Fibroblast of skin of left quadriceps (primary cell): ENCODE measurements around the gene DYRK2.

Experiments
- DNase-seq, 2 experiments: peaks; one replicate each; pipeline ENCODE4 v3.0.0-alpha.2; 2013; ENCODE audit warnings: low read depth in 2 of 2

DYRK2 gene

DNA sequence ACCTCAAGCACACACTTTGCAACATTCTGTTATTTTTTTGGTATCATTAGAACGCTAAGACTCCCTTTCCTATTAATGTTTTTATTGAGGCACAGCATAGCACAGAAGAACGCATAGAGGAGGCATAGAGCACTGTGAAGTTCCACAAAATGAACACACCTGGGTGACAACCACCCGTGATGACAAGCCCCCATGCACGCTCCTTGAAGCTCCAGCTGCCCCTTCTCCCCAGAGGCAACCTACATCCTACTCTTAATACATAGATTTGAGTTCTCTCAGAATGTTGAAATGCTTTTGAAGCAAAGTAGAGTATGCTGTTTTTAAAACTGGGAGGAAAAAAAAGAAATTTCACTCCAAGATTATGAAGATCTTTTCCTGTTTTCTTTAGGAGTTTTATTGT is 55.5 kb downstream of the DYRK2 start:
- no peak for DNase-seq

DNA sequence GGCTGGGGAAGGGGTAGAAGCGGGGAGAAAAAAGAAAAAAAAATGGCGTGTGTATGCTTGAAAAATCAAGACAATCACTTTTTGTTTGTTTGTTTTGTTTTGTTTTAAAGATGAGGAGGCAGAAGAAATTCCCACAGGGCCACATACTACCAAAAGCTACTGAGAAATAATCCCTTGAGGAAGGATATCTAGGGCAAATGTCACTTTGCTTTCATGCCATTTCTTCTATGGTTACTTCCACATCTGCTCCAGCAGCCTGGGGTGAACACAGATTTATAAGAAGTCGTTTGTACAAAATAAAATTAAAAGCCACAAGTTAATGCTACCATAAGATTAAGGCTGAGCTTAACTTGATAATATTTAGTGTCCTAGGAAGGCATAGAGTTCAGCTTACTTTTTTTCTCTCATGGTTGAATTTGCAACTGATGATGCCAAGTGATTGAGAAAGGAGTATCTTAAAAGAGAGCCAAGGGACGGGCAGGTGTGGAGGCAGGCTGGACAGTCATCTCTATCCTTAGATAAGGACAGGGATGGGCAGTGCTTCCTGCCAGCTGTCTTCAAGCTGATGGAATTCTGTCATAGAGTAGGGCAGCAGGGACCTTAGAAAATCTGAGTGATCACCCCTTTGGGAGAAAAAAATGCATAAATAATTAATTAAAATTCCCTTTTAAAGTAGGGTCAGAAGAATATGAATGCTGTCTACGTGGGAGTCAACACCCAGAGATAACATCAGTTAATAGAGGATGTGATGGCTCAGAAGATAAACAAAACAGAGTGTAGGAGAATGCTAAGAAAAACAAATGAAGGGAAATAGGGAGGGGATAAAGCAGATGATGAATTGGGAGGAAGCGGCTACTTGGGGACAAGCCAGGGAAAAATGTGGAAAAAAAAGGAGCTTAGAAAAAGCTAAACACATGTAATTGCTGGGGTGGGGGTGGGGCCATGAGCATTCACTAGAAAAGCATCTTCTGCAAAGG is 57.1 kb downstream of the DYRK2 start:
- DNase-seq: peak; percentile 79 to 80

DNA sequence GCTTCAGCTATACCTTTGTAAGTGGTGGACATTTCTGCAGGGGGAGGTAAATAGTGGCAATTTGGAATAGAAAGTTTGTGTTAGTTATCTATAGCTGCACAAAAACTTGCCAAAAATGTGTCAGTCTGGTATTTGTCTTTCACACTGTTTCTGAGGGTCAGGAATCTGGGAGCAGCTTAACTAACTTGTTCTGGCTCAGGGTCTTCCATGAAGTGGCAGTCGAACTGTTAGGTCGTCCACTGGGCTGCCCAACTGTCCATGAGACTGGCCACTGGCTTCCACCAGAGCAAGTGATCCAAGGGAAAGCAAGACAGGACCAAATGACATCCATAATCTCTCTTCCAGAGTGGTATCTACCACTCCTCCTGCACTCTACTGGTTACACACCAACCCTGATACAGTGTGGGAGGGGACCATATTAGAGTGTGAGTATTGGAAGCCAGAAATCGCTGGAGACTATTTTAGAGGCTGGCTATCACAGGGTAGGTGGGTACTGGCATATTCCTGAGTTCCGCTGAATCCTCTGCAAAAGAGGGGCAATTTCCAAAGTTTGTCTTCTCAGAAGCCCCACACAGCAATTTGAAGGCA is 60.9 kb downstream of the DYRK2 start:
- no peak for DNase-seq

DNA sequence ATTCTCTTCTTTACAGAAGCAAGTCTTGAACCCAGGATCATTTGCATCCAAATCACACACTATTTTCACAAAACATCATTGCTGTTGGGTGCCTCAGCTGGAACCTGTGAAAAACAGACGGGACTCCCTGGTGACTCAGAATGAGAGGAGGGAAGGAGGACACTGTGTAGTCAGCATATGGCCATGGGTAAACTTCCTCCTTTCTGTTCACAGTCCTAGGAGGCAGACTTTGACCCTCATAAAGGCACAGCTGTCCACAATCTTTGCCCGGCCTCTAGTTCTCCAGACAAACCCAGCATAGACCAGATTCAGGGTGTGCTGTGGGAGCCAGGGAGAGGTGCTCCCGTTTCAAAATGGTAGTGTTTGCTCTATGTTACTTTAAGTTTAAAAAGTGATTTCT is 62.0 kb downstream of the DYRK2 start:
- DNase-seq: no peak

DNA sequence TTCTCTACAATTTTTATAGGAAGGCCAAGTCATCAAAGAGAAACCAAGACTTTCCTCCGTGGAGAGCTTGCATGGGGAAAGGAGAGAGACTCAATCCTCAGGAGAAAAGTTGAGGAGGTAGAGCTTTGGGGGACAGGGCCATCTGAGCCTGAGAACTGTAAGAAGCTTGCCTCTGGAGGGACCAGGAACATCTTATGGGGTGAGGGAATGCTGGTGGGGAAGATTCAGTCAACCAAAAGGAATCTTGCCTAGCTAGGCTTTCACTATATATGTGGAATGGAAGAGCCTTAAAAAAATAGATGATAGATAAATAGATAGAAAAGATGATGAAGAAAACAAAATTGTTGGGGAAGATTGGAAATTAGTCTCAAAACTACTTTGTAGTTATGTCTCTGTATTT is 63.5 kb downstream of the DYRK2 start:
- DNase-seq: no peak

DNA sequence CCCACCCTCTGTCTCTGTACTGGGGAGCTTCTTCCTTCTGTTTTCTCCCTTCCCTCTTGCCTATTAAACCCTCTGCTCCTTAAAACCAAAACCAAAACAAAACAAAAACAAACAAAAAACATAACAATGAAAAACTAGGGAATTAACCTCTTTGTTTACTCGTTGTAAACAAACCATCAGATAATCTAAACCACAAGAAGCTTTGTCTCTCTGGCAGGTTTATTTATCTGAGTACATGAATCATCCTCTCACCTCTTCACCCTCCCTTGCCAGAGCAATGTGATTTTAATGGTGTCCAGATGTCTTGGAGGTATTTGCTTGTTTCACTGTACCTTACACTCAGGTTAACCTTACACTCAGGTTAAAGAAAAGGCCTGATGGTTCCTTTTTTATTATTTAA is 66.1 kb downstream of the DYRK2 start:
- no peak for DNase-seq
